Omental fat pad (tissue), 4 donors: Measurements from ENCODE around the gene SLC35E1. TPM values are rescaled to one million over a fixed set of nuclear protein-coding genes. Genes with fewer than 3 reads are reported as not detected.

Experiments used
- ATAC-seq: fragments of 150-250 bp; one replicate; pipeline ENCODE4 v1.9.1; 2016; ENCODE audit warnings: mild to moderate bottlenecking, moderate library complexity; ENCODE audit not compliant: low FRiP score
- DNase-seq: peaks from one replicate; pipeline ENCODE4 v3.0.0-alpha.2; 2019; ENCODE audit warnings: low spot score
- total RNA-seq, 4 donors: library from RNA; depleted of rRNA; stranded (reverse); fragments of >200 nt; gene quantifications; one replicate each; pipeline ENCODE4 v1.1.0, GENCODE V29; 2016
- TF ChIP-seq, protein P1 (sequence below), 3 donors: fragments of 450-650 bp; IDR thresholded peaks; one replicate each; pipeline ENCODE4 v1.5.1; 2016 to 2017; ENCODE audit warnings: antibody characterized with exemption in 3 of 3, mild to moderate bottlenecking in 3 of 3, moderate library complexity in 2 of 3

SLC35E1 gene
- total RNA-seq, 4 donors from 2014 or later: 22.9 to 46.3 (median 36.1) TPM

DNA sequence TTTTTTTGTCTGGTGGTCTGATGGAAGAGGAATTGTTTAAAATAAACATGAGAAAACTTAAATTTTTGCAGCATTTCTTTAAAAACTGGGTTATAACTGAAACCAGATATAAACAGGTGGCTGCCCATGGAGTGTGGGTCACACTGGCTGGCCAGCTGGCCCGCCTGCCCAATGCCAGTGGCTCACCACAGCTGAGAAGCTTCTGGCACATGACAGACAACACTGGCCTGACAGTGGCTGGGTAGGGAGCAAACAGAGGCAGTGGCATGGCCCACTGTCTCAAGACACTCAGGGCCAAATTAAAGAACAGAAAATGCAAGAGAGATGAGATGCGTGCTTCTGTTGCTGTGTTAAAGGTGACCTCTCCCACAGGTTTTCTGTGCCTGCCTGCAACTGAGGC is 3.1 kb upstream of the SLC35E1 start:
- TF ChIP-seq, protein P1, sequence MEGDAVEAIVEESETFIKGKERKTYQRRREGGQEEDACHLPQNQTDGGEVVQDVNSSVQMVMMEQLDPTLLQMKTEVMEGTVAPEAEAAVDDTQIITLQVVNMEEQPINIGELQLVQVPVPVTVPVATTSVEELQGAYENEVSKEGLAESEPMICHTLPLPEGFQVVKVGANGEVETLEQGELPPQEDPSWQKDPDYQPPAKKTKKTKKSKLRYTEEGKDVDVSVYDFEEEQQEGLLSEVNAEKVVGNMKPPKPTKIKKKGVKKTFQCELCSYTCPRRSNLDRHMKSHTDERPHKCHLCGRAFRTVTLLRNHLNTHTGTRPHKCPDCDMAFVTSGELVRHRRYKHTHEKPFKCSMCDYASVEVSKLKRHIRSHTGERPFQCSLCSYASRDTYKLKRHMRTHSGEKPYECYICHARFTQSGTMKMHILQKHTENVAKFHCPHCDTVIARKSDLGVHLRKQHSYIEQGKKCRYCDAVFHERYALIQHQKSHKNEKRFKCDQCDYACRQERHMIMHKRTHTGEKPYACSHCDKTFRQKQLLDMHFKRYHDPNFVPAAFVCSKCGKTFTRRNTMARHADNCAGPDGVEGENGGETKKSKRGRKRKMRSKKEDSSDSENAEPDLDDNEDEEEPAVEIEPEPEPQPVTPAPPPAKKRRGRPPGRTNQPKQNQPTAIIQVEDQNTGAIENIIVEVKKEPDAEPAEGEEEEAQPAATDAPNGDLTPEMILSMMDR (IDR thresholded peaks at IDR 0.05): no peak

DNA sequence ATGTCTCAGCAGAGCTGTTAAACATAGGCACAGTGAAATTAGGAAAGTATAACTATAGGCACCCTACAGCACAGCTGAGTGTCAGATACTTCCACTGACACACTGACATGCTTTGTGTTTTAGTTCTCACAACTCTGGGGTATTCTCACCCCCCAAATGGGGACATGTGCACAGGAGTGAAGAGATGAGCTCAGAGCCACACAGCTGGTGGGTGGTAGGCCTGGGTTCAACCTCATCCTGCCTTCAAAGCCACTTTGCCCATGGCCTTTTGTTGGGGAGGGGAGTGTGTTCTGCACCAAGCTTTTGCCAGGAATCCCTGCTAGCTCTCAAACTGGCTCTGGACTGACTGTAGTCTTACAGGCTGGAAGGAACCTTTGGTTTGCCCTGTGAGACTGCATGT is 1.7 kb upstream of the SLC35E1 start:
- TF ChIP-seq, protein P1 (IDR thresholded peaks at IDR 0.05): no peak
- DNase-seq: no peak
- no peak for ATAC-seq

More for the DNA sequence above, 3.1 kb upstream of the SLC35E1 start:
- ATAC-seq (no peak), DNase-seq (no peak)

DNA sequence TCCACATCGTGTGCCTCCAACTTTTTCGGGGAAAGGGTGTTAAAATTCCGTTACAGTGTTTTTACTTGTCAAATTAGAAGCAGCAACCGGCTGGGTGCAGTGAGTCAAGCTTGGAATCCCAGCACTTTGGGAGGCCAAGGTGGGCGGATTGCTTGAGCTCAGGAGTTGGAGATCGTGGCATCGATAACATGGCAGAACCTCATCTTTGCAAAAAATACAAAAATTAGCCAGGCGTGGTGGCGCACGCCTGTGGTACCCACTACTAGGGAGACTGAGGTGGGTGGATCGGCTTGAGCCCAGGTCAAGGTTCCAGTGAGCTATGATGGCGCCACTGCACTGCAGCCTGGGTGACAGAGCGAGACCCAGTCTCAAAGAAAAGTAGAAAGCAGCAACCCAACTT is 1.1 kb upstream of the SLC35E1 start:
- no peak for ATAC-seq
- TF ChIP-seq, protein P1 (IDR thresholded peaks at IDR 0.05): no peak
- DNase-seq: no peak

DNA sequence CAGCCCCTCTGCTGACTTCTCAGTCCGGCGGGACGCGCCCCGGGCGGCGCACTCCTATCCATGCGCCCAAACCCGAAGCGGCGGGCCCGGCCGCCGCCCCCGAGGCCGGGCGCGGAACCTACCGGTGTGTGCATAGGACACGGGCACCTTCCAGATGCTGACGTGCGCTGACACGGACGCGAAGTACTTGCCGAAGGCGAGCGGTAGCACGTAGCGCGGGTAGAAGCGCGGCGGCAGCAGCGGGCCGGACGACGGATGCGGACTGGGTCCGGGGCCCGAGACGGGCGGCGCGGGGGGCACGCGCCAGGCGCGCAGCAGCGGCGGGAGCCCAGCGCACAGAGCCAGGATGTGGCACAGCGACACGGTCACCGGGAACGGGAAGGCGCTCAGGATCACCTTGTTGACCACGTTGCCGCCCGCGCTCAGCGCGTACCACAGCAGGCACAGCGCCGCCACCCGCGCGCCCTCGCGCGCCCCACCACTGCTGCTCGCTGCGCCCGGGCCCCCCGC is 338 bp downstream of the SLC35E1 start:
- TF ChIP-seq, protein P1 (IDR thresholded peaks at IDR 0.05): no peak
- ATAC-seq: peak; percentile 12
- no peak for DNase-seq

DNA sequence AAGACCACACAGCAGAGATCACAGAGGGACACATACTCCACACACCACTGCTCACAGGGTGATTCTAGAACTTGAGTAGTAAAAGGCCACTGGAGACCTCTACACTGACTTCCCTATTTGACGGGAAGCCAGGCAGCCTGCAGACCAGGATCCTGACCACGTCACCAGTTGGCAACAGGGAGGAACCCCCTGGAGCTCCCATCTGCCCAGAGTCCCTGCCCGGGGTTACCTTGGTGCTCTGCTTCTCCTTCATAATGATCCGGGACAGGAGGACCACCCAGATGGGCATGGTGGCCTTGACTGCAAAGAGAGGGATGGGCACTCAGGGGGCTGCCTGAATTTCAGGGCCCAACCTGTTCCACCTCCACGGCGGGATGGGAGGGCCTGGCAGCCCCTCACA is 932 bp downstream of the SLC35E1 start:
- DNase-seq (no peak), ATAC-seq (no peak)
- TF ChIP-seq, protein P1 (IDR thresholded peaks at IDR 0.05): no peak

DNA sequence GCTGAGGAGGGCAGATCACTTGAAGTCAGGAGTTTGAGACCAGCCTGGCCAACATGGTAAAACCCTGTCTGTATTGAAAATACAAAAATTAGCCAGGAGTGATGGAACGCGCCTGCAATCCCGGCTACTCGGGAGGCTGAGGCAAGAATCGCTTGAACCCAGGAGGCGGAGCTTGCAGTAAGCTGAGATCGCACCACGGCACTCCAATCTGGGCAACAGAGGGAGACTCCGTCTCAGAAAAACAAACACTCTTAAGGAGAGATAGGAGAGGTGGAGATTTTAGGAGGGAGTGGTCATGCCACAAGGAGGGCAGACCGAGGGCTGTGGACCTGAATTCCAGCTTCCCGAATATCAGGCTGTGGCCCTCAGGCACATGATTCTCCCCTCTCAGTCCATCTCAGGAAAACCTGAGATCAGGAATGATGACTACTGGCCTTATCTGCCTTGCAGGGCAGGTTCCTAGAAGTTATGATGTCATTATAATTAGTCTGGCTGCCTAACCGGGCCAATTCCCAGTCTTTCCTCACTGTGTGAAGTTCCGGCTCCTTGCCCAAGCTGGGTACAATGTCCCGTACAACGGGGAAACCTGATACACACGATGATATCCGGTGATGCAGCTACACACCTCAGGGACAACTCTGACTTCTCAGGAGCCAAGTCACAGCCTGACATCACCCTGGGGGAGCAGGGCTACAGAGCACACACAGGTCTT is 2.5 kb downstream of the SLC35E1 start:
- DNase-seq (no peak), ATAC-seq (no peak)
- TF ChIP-seq, protein P1 (IDR thresholded peaks at IDR 0.05): no peak

DNA sequence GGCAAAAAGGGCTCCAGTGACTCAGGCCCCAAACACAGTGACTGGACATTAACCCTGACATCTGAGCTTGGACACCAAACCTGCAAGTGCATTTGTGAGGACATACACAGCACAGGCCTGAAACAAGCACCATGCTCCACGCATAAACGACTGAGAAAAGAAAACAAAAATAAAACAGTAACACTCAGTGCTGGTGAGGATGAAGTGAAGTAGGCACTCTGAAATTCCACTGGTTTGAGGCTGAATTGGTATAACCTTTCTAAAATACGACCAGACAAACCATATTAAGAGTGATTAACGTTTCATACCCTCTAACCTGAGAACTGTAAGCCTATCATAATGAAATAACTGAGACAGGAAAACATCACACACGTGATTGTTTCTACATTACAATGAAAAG is 5.5 kb downstream of the SLC35E1 start:
- TF ChIP-seq, protein P1 (IDR thresholded peaks at IDR 0.05): no peak
- ATAC-seq: no peak

More for the DNA sequence above, 5.5 kb downstream of the SLC35E1 start:
- no peak for DNase-seq
